Activated naive CD8-positive, alpha-beta T cell treated with anti-CD3 and anti-CD28 coated beads, Interleukin-2, amount 50 U/mL, for 24 hours (primary cell): ENCODE data around the gene POTEB3.
"Not testable (repeated sequence)": the region's sequence is repeated elsewhere in the genome, so short reads cannot be mapped to it uniquely, and the experiment has no call there.

Source experiments
- ATAC-seq: fragments of 150-1000 bp; cut with Tn5 transposase; one replicate; pipeline ENCODE4 v1.10.0; 2021
- DNase-seq: peaks from one replicate; pipeline ENCODE4 v3.0.0; 2021
- H3K27ac Mint-ChIP-seq: one replicate; pipeline ENCODE4 v1.8.0; 2021; ENCODE audit warnings: mild to moderate bottlenecking, mixed read lengths
- H3K27me3 Mint-ChIP-seq: one replicate; pipeline ENCODE4 v1.8.0; 2021; ENCODE audit warnings: mixed read lengths
- H3K36me3 Mint-ChIP-seq: one replicate; pipeline ENCODE4 v1.8.0; 2021; ENCODE audit warnings: low read depth, mixed read lengths
- H3K4me1 Mint-ChIP-seq: one replicate; pipeline ENCODE4 v1.8.0; 2021; ENCODE audit warnings: mixed read lengths
- H3K4me3 Mint-ChIP-seq: one replicate; pipeline ENCODE4 v1.8.0; 2021; ENCODE audit warnings: mild to moderate bottlenecking, moderate library complexity, mixed read lengths
- H3K9me3 Mint-ChIP-seq: one replicate; pipeline ENCODE4 v1.8.0; 2021; ENCODE audit warnings: mixed read lengths

Gene POTEB3

GRCh38 chr15:21440399-21440798 is at the start of gene POTEB3:
Gene POTEB3 (minus strand): TSS chr15:21440499. CDS start chr15:21440011, 488 bp downstream.
- not testable (repeated sequence) for H3K27me3 Mint-ChIP-seq, ATAC-seq

GRCh38 chr15:21453683-21454082 is 13.4 kb upstream of the POTEB3 start:
- ATAC-seq, H3K36me3 Mint-ChIP-seq, H3K4me1 Mint-ChIP-seq, H3K27me3 Mint-ChIP-seq, H3K9me3 Mint-ChIP-seq, H3K27ac Mint-ChIP-seq, DNase-seq, H3K4me3 Mint-ChIP-seq: not testable (repeated sequence)

More at GRCh38 chr15:21440399-21440798, at the start of gene POTEB3:
- H3K36me3 Mint-ChIP-seq, H3K4me3 Mint-ChIP-seq, DNase-seq, H3K4me1 Mint-ChIP-seq, H3K9me3 Mint-ChIP-seq, H3K27ac Mint-ChIP-seq: not testable (repeated sequence)

- not testable (repeated sequence) for H3K36me3 Mint-ChIP-seq, H3K27me3 Mint-ChIP-seq, H3K9me3 Mint-ChIP-seq, H3K27ac Mint-ChIP-seq, H3K4me1 Mint-ChIP-seq, H3K4me3 Mint-ChIP-seq, ATAC-seq, DNase-seq
Observed at GRCh38 chr15:21451920-21452563, 11.7 kb upstream of the POTEB3 start.

GRCh38 chr15:21451487-21451886 is 11.2 kb upstream of the POTEB3 start:
- ATAC-seq, H3K27me3 Mint-ChIP-seq, H3K27ac Mint-ChIP-seq, H3K4me1 Mint-ChIP-seq, H3K4me3 Mint-ChIP-seq, H3K9me3 Mint-ChIP-seq, H3K36me3 Mint-ChIP-seq, DNase-seq: not testable (repeated sequence)

- H3K9me3 Mint-ChIP-seq, result not testable (repeated sequence)
Observed at GRCh38 chr15:21407366-21407765, 32.9 kb downstream of the POTEB3 start.

GRCh38 chr15:21401531-21401930 is 38.8 kb downstream of the POTEB3 start:
- H3K9me3 Mint-ChIP-seq, H3K4me1 Mint-ChIP-seq: not testable (repeated sequence)

More at GRCh38 chr15:21407366-21407765, 32.9 kb downstream of the POTEB3 start:
- not testable (repeated sequence) for H3K36me3 Mint-ChIP-seq, H3K4me1 Mint-ChIP-seq, DNase-seq, H3K4me3 Mint-ChIP-seq, H3K27ac Mint-ChIP-seq, H3K27me3 Mint-ChIP-seq, ATAC-seq

GRCh38 chr15:21399111-21399510 is 41.2 kb downstream of the POTEB3 start:
- not testable (repeated sequence) for H3K27me3 Mint-ChIP-seq, H3K9me3 Mint-ChIP-seq, H3K4me3 Mint-ChIP-seq, ATAC-seq, H3K36me3 Mint-ChIP-seq, DNase-seq, H3K4me1 Mint-ChIP-seq, H3K27ac Mint-ChIP-seq

More at GRCh38 chr15:21401531-21401930, 38.8 kb downstream of the POTEB3 start:
- not testable (repeated sequence) for DNase-seq, ATAC-seq, H3K4me3 Mint-ChIP-seq, H3K36me3 Mint-ChIP-seq, H3K27ac Mint-ChIP-seq, H3K27me3 Mint-ChIP-seq

- ATAC-seq, H3K27ac Mint-ChIP-seq, H3K27me3 Mint-ChIP-seq, H3K9me3 Mint-ChIP-seq, H3K4me3 Mint-ChIP-seq, DNase-seq, H3K36me3 Mint-ChIP-seq, H3K4me1 Mint-ChIP-seq: not testable (repeated sequence)
Observed at GRCh38 chr15:21398511-21398910, 41.8 kb downstream of the POTEB3 start.

GRCh38 chr15:21397656-21398055 is 42.6 kb downstream of the POTEB3 start:
- not testable (repeated sequence) for H3K36me3 Mint-ChIP-seq, H3K4me3 Mint-ChIP-seq, H3K27ac Mint-ChIP-seq, H3K27me3 Mint-ChIP-seq, ATAC-seq, H3K4me1 Mint-ChIP-seq, H3K9me3 Mint-ChIP-seq, DNase-seq

- H3K4me1 Mint-ChIP-seq, ATAC-seq, H3K4me3 Mint-ChIP-seq, H3K27ac Mint-ChIP-seq, H3K36me3 Mint-ChIP-seq, DNase-seq, H3K27me3 Mint-ChIP-seq, H3K9me3 Mint-ChIP-seq: not testable (repeated sequence)
Observed at GRCh38 chr15:21397186-21397585, 43.1 kb downstream of the POTEB3 start.

- not testable (repeated sequence) for H3K27me3 Mint-ChIP-seq, H3K27ac Mint-ChIP-seq, H3K4me3 Mint-ChIP-seq, H3K4me1 Mint-ChIP-seq, H3K9me3 Mint-ChIP-seq, ATAC-seq, H3K36me3 Mint-ChIP-seq, DNase-seq
Observed at GRCh38 chr15:21385961-21386360, 54.3 kb downstream of the POTEB3 start.

- H3K27ac Mint-ChIP-seq, result not testable (repeated sequence)
Observed at GRCh38 chr15:21383866-21384485, 56.3 kb downstream of the POTEB3 start.

GRCh38 chr15:21373682-21374081 is 66.6 kb downstream of the POTEB3 start:
- H3K27me3 Mint-ChIP-seq, H3K36me3 Mint-ChIP-seq, DNase-seq: not testable (repeated sequence)

More at GRCh38 chr15:21383866-21384485, 56.3 kb downstream of the POTEB3 start:
- not testable (repeated sequence) for ATAC-seq, H3K4me1 Mint-ChIP-seq, H3K4me3 Mint-ChIP-seq, H3K9me3 Mint-ChIP-seq, DNase-seq, H3K27me3 Mint-ChIP-seq, H3K36me3 Mint-ChIP-seq

GRCh38 chr15:21369177-21369576 is 71.1 kb downstream of the POTEB3 start:
- not testable (repeated sequence) for H3K27me3 Mint-ChIP-seq, H3K4me1 Mint-ChIP-seq, ATAC-seq, DNase-seq, H3K27ac Mint-ChIP-seq, H3K36me3 Mint-ChIP-seq, H3K9me3 Mint-ChIP-seq, H3K4me3 Mint-ChIP-seq

More at GRCh38 chr15:21373682-21374081, 66.6 kb downstream of the POTEB3 start:
- H3K4me3 Mint-ChIP-seq, H3K4me1 Mint-ChIP-seq, H3K27ac Mint-ChIP-seq, H3K9me3 Mint-ChIP-seq, ATAC-seq: not testable (repeated sequence)

- not testable (repeated sequence) for H3K27me3 Mint-ChIP-seq, H3K4me1 Mint-ChIP-seq, ATAC-seq, H3K36me3 Mint-ChIP-seq, DNase-seq, H3K9me3 Mint-ChIP-seq, H3K27ac Mint-ChIP-seq, H3K4me3 Mint-ChIP-seq
Observed at GRCh38 chr15:21368625-21369024, 71.7 kb downstream of the POTEB3 start.
